Measurements from ENCODE around the gene ZWILCH.

ZWILCH gene

DNA sequence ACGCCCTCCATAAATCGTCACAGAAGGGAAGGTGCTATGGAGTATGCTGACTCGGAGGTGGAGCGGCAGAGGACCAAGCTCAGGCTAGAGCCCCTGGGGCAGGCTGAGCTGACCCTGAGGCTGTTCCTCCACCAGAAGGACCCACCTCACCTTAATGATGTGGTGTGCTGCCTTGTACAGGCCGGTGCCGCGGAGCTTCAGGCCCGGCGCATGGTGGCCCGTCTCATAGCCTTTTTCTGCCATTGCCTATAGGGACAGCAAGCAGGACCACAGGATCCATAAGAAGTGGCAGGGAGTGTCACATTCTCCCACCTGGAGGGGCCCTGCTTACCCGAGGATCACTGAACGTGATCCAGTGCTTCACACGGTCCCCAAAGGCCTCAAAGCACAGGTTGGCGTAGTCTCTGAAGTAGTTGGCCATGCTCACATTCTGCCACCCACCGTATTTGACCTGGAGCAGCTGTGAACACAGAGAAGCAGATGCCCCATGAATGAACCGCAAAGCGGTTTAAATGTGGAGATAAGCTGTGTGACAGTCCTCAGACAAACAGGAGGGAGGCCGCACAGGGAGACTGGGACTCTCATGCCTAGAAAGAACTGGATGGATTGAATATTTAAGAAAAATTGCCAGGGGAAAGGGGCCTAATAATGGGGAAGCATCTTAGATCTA lies 55.9 kb downstream of the ZWILCH start:
- H3K4me3 ChIP-seq (ENCODE audit: low read depth, low read length) = no peak overlapping the region
- no peak for TF ChIP-seq CTCF (IDR thresholded peaks at IDR 0.05; ENCODE audit: insufficient read depth, low read length, missing control alignments)
- DNase-seq (ENCODE audit: low read depth, low spot score) = no peak
- ChIA-PET CTCF (interaction anchor here (0.9 to 2.0 kb wide), 3 partner anchors 13 to 137 kb away, joined by 3 to 5 read pairs (median 4); partner anchors contain the start of gene SNAPC5), POLR2A (no interaction called here)

DNA sequence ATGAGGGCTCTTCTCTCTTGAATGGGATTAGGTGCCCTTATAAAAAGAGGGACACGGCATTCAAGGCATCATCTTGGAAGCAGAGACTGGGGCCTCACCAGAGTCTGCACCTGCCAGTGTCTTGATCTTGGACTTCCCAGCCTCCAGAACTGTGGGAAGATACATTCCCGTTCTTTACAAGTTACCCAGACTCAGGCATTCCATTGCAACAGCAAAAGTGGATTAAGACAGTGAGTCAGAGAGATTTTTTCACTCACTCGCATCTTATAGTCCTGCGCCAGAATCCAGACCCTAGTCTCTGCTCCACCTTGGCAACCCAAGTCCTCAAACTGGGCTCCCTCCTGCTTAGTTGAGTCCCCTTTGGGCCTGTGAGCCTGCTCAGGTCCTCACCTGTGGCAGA lies 58.0 kb downstream of the ZWILCH start:
- no peak overlapping the region for H3K4me3 ChIP-seq (ENCODE audit: low read depth, low read length)
- no peak for TF ChIP-seq CTCF (IDR thresholded peaks at IDR 0.05; ENCODE audit: insufficient read depth, low read length, missing control alignments)
- no peak for DNase-seq (ENCODE audit: low read depth, low spot score)
- CTCF ChIA-PET = interaction anchor here (1.2 kb wide), 1 partner anchor 12 kb away, joined by 4 read pairs; no protein-coding TSS in a partner anchor
- POLR2A ChIA-PET = no interaction called here

DNA sequence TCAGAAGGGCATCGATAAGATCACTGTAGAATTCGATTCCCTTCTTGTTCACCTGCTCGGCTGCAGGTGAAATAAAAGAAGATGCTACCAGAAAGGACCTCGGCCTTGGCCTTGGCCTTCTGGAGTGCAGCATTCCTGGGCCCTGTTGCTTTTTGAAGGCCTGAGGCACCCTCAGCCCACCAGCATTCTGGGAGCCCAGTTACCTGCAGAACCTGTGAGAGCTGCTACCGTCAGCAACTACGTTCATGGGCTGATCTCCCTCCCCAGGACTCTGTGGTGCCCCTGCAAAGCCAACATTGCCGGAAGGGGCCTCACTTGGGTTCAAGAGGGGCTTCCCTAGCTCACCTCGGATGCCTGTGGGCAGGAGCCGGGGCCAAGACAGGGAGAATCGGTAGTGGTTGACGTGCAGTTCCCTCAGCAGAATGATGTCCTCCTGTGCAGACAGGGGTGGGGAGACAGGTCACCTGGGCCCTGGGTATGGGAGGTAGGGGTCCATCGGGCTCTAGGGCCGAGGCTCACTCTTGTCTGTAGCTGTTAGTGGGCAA lies 58.5 kb downstream of the ZWILCH start:
- ChIA-PET CTCF (interaction anchor here (0.9 to 4.2 kb wide), 3 partner anchors 9 to 288 kb away, joined by 3 to 30 read pairs (median 4); no protein-coding TSS in a partner anchor), POLR2A (interaction anchor here (0.7 kb wide), 1 partner anchor 65 kb away, joined by 3 read pairs; no protein-coding TSS in a partner anchor)
- DNase-seq (ENCODE audit: low read depth, low spot score) = no peak
- no peak for TF ChIP-seq CTCF (IDR thresholded peaks at IDR 0.05; ENCODE audit: insufficient read depth, low read length, missing control alignments)
- no peak overlapping the region for H3K4me3 ChIP-seq (ENCODE audit: low read depth, low read length)

- ChIA-PET POLR2A (interaction anchor here (0.7 kb wide), 1 partner anchor 66 kb away, joined by 3 read pairs; no protein-coding TSS in a partner anchor), CTCF (interaction anchor here (0.9 to 5.1 kb wide), 8 partner anchors 9 to 287 kb away, joined by 3 to 88 read pairs (median 18); partner anchors contain the start of gene SNAPC5)
- H3K4me3 ChIP-seq (ENCODE audit: low read depth, low read length) = no peak overlapping the region
- TF ChIP-seq CTCF (IDR thresholded peaks at IDR 0.05; ENCODE audit: insufficient read depth, low read length, missing control alignments) = no peak
- no peak for DNase-seq (ENCODE audit: low read depth, low spot score)
Observed at GRCh38 chr15:66564136-66565041, 59.3 kb downstream of the ZWILCH start.

DNA sequence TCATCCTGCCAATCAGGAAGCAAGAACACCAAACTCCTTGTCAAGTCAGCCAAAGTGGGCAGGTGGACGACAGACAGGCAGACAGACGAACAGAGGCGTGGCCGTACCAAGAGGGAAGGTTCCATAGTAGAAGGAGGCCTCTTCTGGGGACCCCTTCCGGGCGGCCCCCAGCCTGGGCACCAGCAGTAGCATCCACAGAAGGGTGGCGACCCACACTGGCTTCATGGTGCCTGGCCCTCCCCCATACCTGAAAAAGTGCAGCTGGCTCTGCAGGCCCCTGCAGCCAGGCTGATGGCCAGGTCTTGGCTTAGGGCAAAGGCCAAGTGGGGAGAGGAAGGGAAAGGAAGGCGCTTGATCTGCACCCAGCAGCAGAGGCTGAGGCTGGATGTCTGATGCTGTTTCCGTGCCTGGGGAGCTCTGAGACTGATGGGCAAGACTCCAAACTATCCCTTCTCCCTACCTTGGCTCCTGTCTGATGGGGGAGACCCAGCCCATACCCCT lies 60.1 kb downstream of the ZWILCH start:
- CTCF ChIA-PET = interaction anchor here (1.4 to 5.1 kb wide), 13 partner anchors 10 to 296 kb away, joined by 3 to 88 read pairs (median 9); partner anchors contain the start of gene SNAPC5
- no peak for TF ChIP-seq CTCF (IDR thresholded peaks at IDR 0.05; ENCODE audit: insufficient read depth, low read length, missing control alignments)
- no peak for DNase-seq (ENCODE audit: low read depth, low spot score)
- POLR2A ChIA-PET = no interaction called here
- peak overlapping the region; percentile 47 for H3K4me3 ChIP-seq (ENCODE audit: low read depth, low read length)
